Measurements from ENCODE around the gene DIABLO.

- TF ChIP-seq CTCF (IDR thresholded peaks at IDR 0.05) (no peak), POLR2A (IDR thresholded peaks at IDR 0.05) (no peak)
These were observed 2.2 kb upstream of the DIABLO start for GRCh38 chr12:122228092-122228491.
